GM12878 (cell line): ENCODE measurements around the gene LRRC55. TPM values are rescaled to one million over a fixed set of nuclear protein-coding genes. Genes with fewer than 3 reads are reported as not detected.

ENCODE experiments used
- ATAC-seq: fragments of 200-7000 bp; cut with Tn5 transposase; 3 replicates; pipeline ENCODE4 v1.9.1; 2020; ENCODE audit warnings: mild to moderate bottlenecking, moderate library complexity
- BruUV-seq: library from RNA; stranded (reverse); fragments of 400-500 nt; replicated peaks from 2 replicates; lab custom pipeline; 2021; lab: Mats Ljungman, UMichigan
- CTCF ChIA-PET: fragments of 300-600 bp; sonication (Branson Sonifier 250); formaldehyde crosslinking; extraction: SDS; loops from one replicate; lab custom pipeline; 2021; ENCODE audit warnings: inconsistent platforms; lab: Yijun Ruan, JAX
- POLR2A ChIA-PET: fragments of 350-600 bp; formaldehyde crosslinking; extraction: SDS; loops from one replicate; lab custom pipeline; 2021; ENCODE audit warnings: inconsistent platforms; lab: Charles Lee
- RAD21 ChIA-PET: fragments of 300-600 bp; sonication (Branson Sonifier 250); formaldehyde crosslinking; loops from one replicate; lab custom pipeline; 2023; ENCODE audit warnings: antibody characterized with exemption; ENCODE audit not compliant: unreplicated experiment; lab: Charles Lee
- SMC1A ChIA-PET: fragments of 300-600 bp; sonication (Branson Sonifier 250); formaldehyde crosslinking; loops from one replicate; lab custom pipeline; 2023; ENCODE audit not compliant: unreplicated experiment, uncharacterized antibody; lab: Charles Lee
- DNase-seq: peaks from one replicate; pipeline ENCODE4 v3.0.0-alpha.2; 2011; ENCODE audit warnings: low read depth, low spot score
- FAIRE-seq: peaks from 3 replicates; lab custom pipeline; 2011; peaks lifted over from hg19 to GRCh38; lab: Jason Lieb, UNC
- H2AFZ ChIP-seq: 2 replicates; pipeline ENCODE4 v1.6.0; 2011; ENCODE audit warnings: low read depth, low read length, control low read depth; ENCODE audit not compliant: control insufficient read depth
- H3K27ac ChIP-seq: 2 replicates; pipeline ENCODE4 v1.5.1; 2011; ENCODE audit warnings: control low read depth; ENCODE audit not compliant: control insufficient read depth, insufficient read depth
- H3K27me3 ChIP-seq, 2 experiments: replicated peaks in 1 of 2; 2 replicates each; pipeline versions ENCODE4 v1.6.0 to v1.6.1; 2011; ENCODE audit warnings: low read length in 1 of 2; ENCODE audit not compliant: control insufficient read depth in 2 of 2, insufficient read depth in 2 of 2
- H3K36me3 ChIP-seq, 2 experiments: 2 replicates each; pipeline ENCODE4 v1.5.1; 2011; ENCODE audit warnings: low read length in 1 of 2; ENCODE audit not compliant: control insufficient read depth in 2 of 2, insufficient read depth in 2 of 2
- H3K4me1 ChIP-seq: 2 replicates; pipeline ENCODE4 v1.6.1; 2011; ENCODE audit warnings: mild to moderate bottlenecking, low read length, moderate library complexity, mixed read lengths; ENCODE audit not compliant: control insufficient read depth, insufficient read depth
- H3K4me2 ChIP-seq: 2 replicates; pipeline ENCODE4 v1.6.0; 2011; ENCODE audit warnings: control low read depth; ENCODE audit not compliant: control insufficient read depth, insufficient read depth
- H3K4me3 ChIP-seq: fragments of 200-600 bp; sonication (generic); 2 replicates; pipeline ENCODE4 v1.5.1; 2016
- H3K79me2 ChIP-seq: 2 replicates; pipeline ENCODE4 v1.6.0; 2011; ENCODE audit warnings: low read length; ENCODE audit not compliant: control insufficient read depth, insufficient read depth
- H3K9ac ChIP-seq: 2 replicates; pipeline ENCODE4 v1.8.0; 2011; ENCODE audit warnings: low read length, control low read depth, mixed read lengths; ENCODE audit not compliant: control insufficient read depth, insufficient read depth
- H3K9me3 ChIP-seq: replicated peaks from 3 replicates; pipeline ENCODE4 v1.5.1; 2011; ENCODE audit warnings: mild to moderate bottlenecking, low read length; ENCODE audit not compliant: control insufficient read depth, insufficient read depth
- H4K20me1 ChIP-seq: 2 replicates; pipeline ENCODE4 v1.6.0; 2011; ENCODE audit not compliant: control insufficient read depth, insufficient read depth
- ASH2L ChIP-seq: fragments of 300-600, 200-600 bp; sonication (generic); IDR thresholded peaks from 2 replicates; pipeline ENCODE4 v1.6.1; 2017; ENCODE audit warnings: low read depth, mild to moderate bottlenecking, borderline replicate concordance
- BCL3 ChIP-seq: IDR thresholded peaks from 2 replicates; pipeline ENCODE4 v1.6.1; 2011; ENCODE audit warnings: borderline replicate concordance, low read depth, mild to moderate bottlenecking, moderate library complexity, low read length; ENCODE audit not compliant: insufficient read depth, poor library complexity, severe bottlenecking
- CHD1 ChIP-seq: IDR thresholded peaks from 2 replicates; pipeline ENCODE4 v1.6.1; 2012; ENCODE audit warnings: low read depth, low read length, improper control_type of control experiment
- CHD2 ChIP-seq: IDR thresholded peaks from 2 replicates; pipeline ENCODE4 v1.6.1; 2011; ENCODE audit warnings: low read depth, low read length, improper control_type of control experiment, borderline replicate concordance
- E4F1 ChIP-seq: fragments of 450-650 bp; IDR thresholded peaks from 2 replicates; pipeline ENCODE4 v1.6.1; 2018; ENCODE audit warnings: borderline replicate concordance, mild to moderate bottlenecking; ENCODE audit not compliant: partially characterized antibody
- FOXM1 ChIP-seq: IDR thresholded peaks from 2 replicates; pipeline ENCODE4 v1.6.1; 2012; ENCODE audit warnings: low read depth, mild to moderate bottlenecking, inconsistent platforms, low read length, moderate library complexity
- IKZF1 ChIP-seq: fragments of 450-650 bp; conservative IDR thresholded peaks from 2 replicates; pipeline ENCODE4 v1.6.1; 2017; ENCODE audit warnings: antibody characterized with exemption, mild to moderate bottlenecking
- MEF2B ChIP-seq: fragments of 450-650 bp; IDR thresholded peaks from 2 replicates; pipeline ENCODE4 v1.6.1; 2018; ENCODE audit warnings: mild to moderate bottlenecking, moderate library complexity; ENCODE audit not compliant: partially characterized antibody, poor library complexity, severe bottlenecking
- MTA2 ChIP-seq: fragments of 450-650 bp; IDR thresholded peaks from 2 replicates; pipeline ENCODE4 v1.6.1; 2016; ENCODE audit warnings: low read depth, mild to moderate bottlenecking, moderate library complexity
- NFYB ChIP-seq: IDR thresholded peaks from 2 replicates; pipeline ENCODE4 v1.6.1; 2011; ENCODE audit warnings: low read depth, mild to moderate bottlenecking, low read length, improper control_type of control experiment, moderate library complexity; ENCODE audit not compliant: insufficient read depth
- NKRF ChIP-seq: fragments of 450-650 bp; conservative IDR thresholded peaks from 2 replicates; pipeline ENCODE4 v1.6.1; 2017; ENCODE audit warnings: mild to moderate bottlenecking, moderate library complexity
- NR2C1 ChIP-seq: fragments of 450-650 bp; IDR thresholded peaks from 2 replicates; pipeline ENCODE4 v1.6.1; 2017; ENCODE audit warnings: antibody characterized with exemption, mild to moderate bottlenecking, moderate library complexity
- NRF1 ChIP-seq: conservative IDR thresholded peaks from 2 replicates; pipeline ENCODE4 v1.6.1; 2011; ENCODE audit warnings: mild to moderate bottlenecking, low read depth, low read length, improper control_type of control experiment
- POLR2AphosphoS5 ChIP-seq: IDR thresholded peaks from 2 replicates; pipeline ENCODE4 v1.6.1; 2011; ENCODE audit warnings: mild to moderate bottlenecking, low read length, inconsistent platforms
- RAD21 ChIP-seq: IDR thresholded peaks from 2 replicates; pipeline ENCODE4 v1.6.1; 2011; ENCODE audit warnings: mild to moderate bottlenecking, low read depth, low read length, moderate library complexity; ENCODE audit not compliant: insufficient read depth
- SMC3 ChIP-seq: IDR thresholded peaks from 2 replicates; pipeline ENCODE4 v1.6.1; 2011; ENCODE audit warnings: low read length, improper control_type of control experiment, borderline replicate concordance
- TCF3 ChIP-seq: IDR thresholded peaks from 2 replicates; pipeline ENCODE4 v1.6.1; 2012; ENCODE audit warnings: low read depth, mild to moderate bottlenecking, low read length, borderline replicate concordance; ENCODE audit not compliant: insufficient read depth
- YBX1 ChIP-seq: fragments of 450-650 bp; IDR thresholded peaks from 2 replicates; pipeline ENCODE4 v1.6.1; 2016; ENCODE audit warnings: antibody characterized with exemption
- ZSCAN29 ChIP-seq: fragments of 450-650 bp; IDR thresholded peaks from 2 replicates; pipeline ENCODE4 v1.6.1; 2017; ENCODE audit warnings: mild to moderate bottlenecking, moderate library complexity
- WGBS: methylation state at CpG from one replicate; pipeline ENCODE4 v1.1.6; 2016; ENCODE audit warnings: low lambda C conversion rate; ENCODE audit not compliant: insufficient replicate concordance, insufficient coverage; ENCODE audit errors: missing lambda C conversion rate; 5-methylcytosine and 5-hydroxymethylcytosine counted together
- in situ Hi-C: fragments of 300-500 bp; cut with MboI; formaldehyde crosslinking; loops from 9 replicates; pipeline ENCODE4 v1.14.3; 2018; ENCODE audit warnings: mixed read lengths
- intact Hi-C: fragments of 100-400 bp; cut with micrococcal nuclease; formaldehyde crosslinking; loops from one replicate; pipeline ENCODE4 v1.14.2; 2022; ENCODE audit not compliant: unreplicated experiment
- polyA plus RNA-seq, 11 experiments: library from polyadenylated mRNA; depleted of rRNA in 4 of 11; unstranded in 6 of 11; stranded (reverse) in 5 of 11; fragments of >200 nt; fragmentation: Nextera tagmentation in 4 of 11; fragmentation: Illumina TruSeq in 1 of 11; extraction: Ambion mirVana in 4 of 11; extraction: Trizol in 1 of 11; gene quantifications; 1 replicate in 1 of 11; 2 replicates in 10 of 11; pipeline versions ENCODE4 v1.2.1 to v1.2.3, GENCODE V29; 2011 to 2016; ENCODE audit warnings: inconsistent platforms in 2 of 11, missing spikeins in 2 of 11, low read depth in 1 of 11
- total RNA-seq, 4 experiments: library from RNA; depleted of rRNA in 3 of 4; stranded (reverse); fragments of >200 nt in 3 of 4; fragmentation: Illumina TruSeq in 1 of 4; extraction: Trizol in 1 of 4; gene quantifications; 2 replicates each; pipeline versions ENCODE4 v1.2.1 to v1.2.3, GENCODE V29; 2013 to 2021

Gene LRRC55
- total and polyA plus RNA-seq, 10 of the 15 experiments (the other 5 are each of a cell fraction or from before 2014, with no cell fraction given), result 0.01 to 0.04 TPM; not detected in 8

- 62% methylated on average over 2 of the region's 2 CpGs for WGBS
- ChIA-PET CTCF (interaction anchor here (0.9 to 3.1 kb wide), 2 partner anchors 10 to 399 kb away, joined by 3 to 22 read pairs; no protein-coding TSS in a partner anchor), POLR2A (no interaction called here), RAD21 (interaction anchor here (2.1 kb wide), 1 partner anchor 9 kb away, joined by 9 read pairs; no protein-coding TSS in a partner anchor), SMC1A (interaction anchor here (0.6 to 2.9 kb wide), 3 partner anchors 10 to 104 kb away, joined by 3 to 8 read pairs (median 3); no protein-coding TSS in a partner anchor)
- Histone ChIP-seq H2AFZ (no peak overlapping the region), H3K27ac (no peak overlapping the region), H3K9me3 (no peaks in the 10 kb centered on the region), H3K4me3 (no peak overlapping the region), H3K4me2 (no peak overlapping the region), H3K4me1 (no peaks in the 10 kb centered on the region), H4K20me1 (no peaks in the 10 kb centered on the region), H3K36me3 (no peaks in the 10 kb centered on the region), H3K27me3 (peaks cover 0 to 2% of the 10 kb centered on the region in 2 experiments; a peak in 2 of 4 replicates), H3K9ac (no peak overlapping the region), H3K79me2 (no peaks in the 10 kb centered on the region)
- FAIRE-seq (no peak), ATAC-seq (no peak), DNase-seq (no peak)
- in situ Hi-C loops (loop anchor here (5.0 kb wide), 2 partner anchors 123 to 398 kb away; no protein-coding TSS in a partner anchor), intact Hi-C loops (no loop called here)
- BruUV-seq, result no TSS peak
- TF ChIP-seq ASH2L (no peak), CHD2 (no peak), NR2C1 (no peak), SMC3 (no peak), CHD1 (no peak), POLR2AphosphoS5 (no peak), YBX1 (no peak), IKZF1 (no peak), ZSCAN29 (no peak), FOXM1 (no peak), NRF1 (no peak), MEF2B (no peak), E4F1 (no peak), NKRF (no peak), BCL3 (no peak), RAD21 (no peak), MTA2 (no peak), NFYB (no peak), TCF3 (no peak)
These were observed 58.3 kb downstream of the LRRC55 start for GRCh38 chr11:57240007-57240406.
